NCI-H1092 (cell line): ENCODE data around the gene LOXL1.

ENCODE experiments used
- DNase-seq: peaks from one replicate; lab custom pipeline; 2025; lab: John Stamatoyannopoulos, UW

The LOXL1 gene

DNA sequence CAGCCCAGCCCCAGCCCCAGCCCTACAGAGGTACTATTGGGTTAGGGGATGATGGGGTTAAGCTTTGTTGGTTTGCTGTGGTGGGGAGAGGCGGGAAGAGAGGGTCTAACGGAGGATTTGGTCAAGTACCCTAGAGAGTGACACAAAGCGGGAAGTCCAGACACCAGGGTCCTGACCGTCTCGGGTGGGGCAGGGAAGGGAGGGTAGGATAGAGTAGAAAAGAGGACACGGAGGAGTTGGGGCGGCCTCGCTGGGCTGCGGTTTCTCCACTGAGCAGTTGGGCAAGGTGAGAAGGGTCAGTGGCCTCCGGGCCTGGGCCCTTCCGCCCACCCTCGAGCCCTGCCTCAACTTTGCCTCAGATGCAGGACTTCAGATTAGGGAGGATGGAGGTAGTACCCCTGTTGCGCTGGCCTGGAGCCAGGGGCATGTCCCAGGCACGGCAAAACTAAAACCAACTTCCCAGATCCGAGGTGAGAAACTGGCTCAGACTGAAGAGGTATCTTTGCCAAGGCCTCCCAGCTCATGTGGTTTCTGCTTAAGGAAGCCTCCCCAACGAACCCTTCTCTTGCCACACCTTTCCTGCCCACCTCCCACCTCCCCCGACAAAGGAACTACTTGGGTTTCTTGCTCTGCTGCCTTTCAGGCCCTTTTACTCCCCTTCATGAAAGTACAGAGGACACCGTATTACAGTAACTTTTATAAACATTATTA lies 68.8 kb downstream of the LOXL1 start:
- DNase-seq: no peak

DNA sequence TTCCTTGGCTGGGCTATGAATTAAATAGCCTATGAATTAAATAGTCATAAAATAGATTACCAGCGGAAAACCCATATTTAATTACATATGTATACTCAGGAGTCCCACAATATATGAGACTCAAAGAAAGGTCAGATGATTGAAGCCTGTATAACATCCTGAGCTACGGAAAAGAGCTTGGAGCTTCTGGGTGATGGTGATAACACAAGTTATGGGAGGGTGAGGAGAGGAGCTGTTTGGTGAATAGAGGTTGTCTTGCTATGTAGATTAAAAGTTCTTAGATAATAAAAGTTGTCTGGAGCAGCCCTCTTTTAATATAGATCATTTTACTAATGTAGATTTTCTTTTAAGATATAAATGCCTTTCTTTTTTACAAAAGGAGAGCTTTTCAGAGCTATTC lies 70.0 kb downstream of the LOXL1 start:
- DNase-seq: no peak

DNA sequence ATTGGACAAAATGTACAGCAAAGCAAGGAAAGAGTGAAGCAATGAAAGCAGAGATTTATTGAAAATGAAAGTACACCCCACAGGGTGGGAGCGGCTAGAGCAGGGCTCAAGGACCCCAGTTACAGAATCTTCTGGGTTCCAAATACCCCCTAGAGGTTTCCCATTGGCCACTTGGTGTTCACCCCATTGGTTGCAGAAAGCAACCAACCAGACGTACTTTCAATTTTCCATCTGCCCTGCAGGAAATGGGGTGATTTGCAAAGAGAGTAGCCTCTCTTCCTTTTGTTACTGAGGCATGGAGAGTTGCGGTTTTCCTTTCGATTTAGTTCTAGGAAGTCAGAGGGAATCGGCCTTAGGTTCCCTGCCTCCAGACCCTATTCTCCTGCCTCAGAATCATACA lies 70.7 kb downstream of the LOXL1 start:
- DNase-seq: no peak

DNA sequence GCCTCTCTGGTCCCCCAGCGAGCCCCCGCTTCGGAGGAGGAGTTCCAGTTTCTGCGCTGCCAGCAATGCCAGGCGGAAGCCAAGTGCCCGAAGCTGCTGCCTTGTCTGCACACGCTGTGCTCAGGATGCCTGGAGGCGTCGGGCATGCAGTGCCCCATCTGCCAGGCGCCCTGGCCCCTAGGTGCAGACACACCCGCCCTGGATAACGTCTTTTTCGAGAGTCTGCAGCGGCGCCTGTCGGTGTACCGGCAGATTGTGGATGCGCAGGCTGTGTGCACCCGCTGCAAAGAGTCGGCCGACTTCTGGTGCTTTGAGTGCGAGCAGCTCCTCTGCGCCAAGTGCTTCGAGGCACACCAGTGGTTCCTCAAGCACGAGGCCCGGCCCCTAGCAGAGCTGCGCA lies 71.7 kb downstream of the LOXL1 start:
- DNase-seq: no peak
